Effector CD8-positive, alpha-beta T cell (primary cell): Measurements from ENCODE around the gene SORCS2.

Experiments
- DNase-seq: peaks from one replicate; lab custom pipeline; 2025; lab: John Stamatoyannopoulos, UW

The SORCS2 gene

DNA sequence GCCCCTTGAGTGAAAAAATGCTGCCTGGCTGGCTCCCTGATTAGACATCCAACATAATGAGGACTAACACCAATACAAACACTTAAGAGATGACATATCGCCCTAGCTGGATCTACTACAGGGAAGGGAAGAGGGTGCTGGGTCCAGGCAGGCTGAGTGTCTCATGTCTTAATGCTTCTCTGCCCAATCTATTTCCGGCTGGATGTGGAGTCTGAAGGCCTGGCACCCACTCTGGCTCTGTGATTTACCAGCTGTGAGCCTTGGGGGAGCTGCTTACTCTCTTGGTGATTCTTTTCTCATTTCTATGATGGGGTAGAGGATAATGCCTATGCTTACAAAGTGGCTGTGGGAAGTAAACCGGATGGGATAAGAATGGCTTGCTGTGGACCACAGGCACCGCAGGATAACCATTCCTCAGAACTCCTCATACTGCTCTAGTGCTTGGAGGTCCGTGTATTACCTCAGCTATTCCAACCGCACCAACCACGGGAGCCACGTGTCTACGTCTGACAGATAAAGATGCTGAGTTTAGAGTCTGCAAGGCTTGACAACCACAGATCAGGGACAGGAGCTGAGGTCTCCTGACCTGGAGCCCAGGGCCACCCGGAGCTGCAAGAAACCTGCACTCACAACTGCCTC lies 585.7 kb downstream of the SORCS2 start:
- DNase-seq = no peak

DNA sequence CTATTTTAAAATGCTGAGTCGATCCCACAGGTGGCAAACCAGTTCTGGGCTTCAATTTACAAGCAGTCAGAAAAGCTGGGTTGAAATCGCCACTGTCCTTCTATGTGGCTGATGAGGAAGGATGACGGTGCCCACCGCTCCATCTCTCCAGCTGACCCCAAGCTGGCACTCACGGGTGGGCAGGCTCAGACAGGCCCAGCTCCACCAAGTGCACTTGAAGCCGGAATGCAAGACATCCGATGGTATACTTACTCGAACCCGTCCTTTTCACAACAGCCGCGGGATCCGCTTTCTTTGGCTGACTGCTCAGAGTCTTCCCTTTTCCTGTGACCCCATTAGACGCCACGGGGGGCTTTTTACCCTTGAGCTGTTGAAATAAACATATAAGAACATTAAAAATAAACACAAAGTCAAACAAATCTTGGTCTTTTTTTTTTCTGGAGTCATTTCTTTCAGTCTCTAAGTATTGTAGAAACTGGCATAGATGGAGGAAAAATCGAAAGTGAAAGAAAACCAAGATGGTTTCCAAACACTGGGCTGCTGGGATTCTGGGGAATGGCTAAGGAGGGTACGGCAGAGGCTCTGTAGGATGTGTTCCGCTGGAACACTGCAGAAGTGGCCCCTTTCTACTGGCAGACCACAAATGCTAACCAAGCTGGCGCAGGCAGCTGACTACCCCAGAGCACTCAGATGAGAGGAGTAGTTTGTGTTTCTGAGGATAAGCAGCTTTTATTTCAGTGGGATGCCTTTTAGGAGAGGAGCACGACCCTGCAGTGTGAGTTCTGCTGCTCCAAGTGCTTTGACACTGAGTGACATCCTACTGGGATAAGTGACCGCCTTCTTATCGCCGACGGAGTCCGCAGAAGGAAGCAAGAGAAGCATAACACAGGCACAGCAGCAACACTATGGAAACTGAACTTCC lies 586.4 kb downstream of the SORCS2 start:
- DNase-seq = no peak

DNA sequence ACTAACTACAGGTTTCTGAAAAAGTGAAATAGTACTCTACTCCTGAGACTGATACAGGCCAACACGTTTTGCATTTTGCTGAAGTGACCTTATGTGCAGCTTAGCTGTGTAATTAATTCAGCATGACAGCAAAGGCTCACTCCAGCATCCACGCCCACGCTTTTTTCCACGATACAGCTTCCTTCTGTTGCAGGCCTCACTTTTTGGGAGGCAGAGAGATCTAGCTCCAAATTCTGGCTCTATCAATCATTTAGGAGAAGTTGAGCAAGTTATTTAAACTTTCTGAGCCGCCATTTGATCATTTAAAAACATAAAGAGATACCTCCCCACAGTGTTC lies 587.1 kb downstream of the SORCS2 start:
- no peak for DNase-seq

DNA sequence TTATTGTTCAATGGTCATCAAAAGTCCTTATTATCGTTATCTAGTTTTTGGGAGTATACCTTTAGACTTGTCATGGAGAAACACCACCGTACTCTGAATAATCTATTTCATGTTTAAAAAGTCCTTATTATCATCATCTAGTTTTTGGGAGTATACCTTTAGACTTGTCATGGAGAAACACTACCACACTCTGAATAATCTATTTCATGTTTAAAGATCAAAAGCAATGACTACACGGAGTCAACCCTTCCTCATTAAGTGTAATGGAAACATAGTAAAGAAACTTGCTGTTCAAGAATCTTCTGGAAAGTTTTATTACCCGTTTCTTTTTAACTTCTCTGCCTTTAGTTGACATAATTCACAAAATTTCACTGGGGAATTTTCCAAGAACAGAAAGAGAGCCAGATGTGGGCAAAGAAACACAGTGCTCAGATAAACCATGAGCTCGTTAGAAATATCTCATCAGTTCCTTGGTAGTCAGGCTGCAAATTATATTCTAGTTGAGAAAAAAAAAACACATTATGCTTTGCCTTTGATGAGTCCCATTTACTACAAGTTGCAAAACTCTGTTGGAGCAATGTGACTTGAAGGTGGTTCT lies 588.5 kb downstream of the SORCS2 start:
- no peak for DNase-seq

DNA sequence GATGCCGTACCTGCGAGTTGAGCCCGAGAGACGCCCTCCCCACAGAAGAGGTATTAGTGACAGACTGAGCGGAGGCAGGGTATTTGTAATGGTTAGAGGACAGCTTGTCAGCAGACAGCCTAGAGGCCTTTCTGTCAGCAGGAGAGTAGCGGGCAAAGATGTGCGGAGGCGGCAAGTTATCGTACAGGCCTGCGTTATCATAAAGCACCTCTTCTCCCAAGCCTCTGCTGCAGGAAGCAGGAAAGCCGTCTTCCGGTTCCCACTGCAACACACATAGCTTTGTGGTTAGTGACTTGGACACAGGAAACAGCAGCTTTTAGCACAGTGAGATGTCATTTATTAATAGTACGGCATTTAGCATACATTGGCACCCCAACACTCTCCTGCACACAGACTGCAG lies 589.0 kb downstream of the SORCS2 start:
- no peak for DNase-seq

- DNase-seq = no peak
Observed at GRCh38 chr4:7781993-7782392, 589.7 kb downstream of the SORCS2 start.

- no peak for DNase-seq
Observed at GRCh38 chr4:7782783-7783182, 590.4 kb downstream of the SORCS2 start.

- DNase-seq = no peak
Observed at GRCh38 chr4:7783541-7783940, 591.2 kb downstream of the SORCS2 start.

GRCh38 chr4:7784131-7784870 lies 592.0 kb downstream of the SORCS2 start:
- no peak for DNase-seq

DNA sequence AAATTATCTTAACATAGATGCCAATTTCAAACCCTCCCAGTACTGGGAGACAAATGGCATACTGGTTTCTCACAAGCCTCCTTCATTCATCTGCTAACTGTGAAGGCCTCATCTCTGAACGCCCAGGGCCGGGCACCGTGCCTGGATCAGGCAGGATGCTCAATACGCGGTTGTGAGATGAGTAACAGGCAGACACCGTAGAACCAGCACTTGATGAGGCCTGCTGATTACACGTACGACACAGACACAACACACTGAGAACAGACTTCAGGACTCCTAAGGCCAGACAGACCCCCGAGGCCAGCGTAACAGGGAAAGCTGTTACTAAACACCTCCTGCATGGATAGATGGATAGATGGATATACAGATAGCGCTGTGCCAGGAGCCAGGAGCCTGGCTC lies 592.7 kb downstream of the SORCS2 start:
- no peak for DNase-seq

GRCh38 chr4:7786040-7786439 lies 593.7 kb downstream of the SORCS2 start:
- no peak for DNase-seq

GRCh38 chr4:7786517-7786916 lies 594.2 kb downstream of the SORCS2 start:
- DNase-seq = no peak

- no peak for DNase-seq
Observed at GRCh38 chr4:7787067-7787466, 594.7 kb downstream of the SORCS2 start.

DNA sequence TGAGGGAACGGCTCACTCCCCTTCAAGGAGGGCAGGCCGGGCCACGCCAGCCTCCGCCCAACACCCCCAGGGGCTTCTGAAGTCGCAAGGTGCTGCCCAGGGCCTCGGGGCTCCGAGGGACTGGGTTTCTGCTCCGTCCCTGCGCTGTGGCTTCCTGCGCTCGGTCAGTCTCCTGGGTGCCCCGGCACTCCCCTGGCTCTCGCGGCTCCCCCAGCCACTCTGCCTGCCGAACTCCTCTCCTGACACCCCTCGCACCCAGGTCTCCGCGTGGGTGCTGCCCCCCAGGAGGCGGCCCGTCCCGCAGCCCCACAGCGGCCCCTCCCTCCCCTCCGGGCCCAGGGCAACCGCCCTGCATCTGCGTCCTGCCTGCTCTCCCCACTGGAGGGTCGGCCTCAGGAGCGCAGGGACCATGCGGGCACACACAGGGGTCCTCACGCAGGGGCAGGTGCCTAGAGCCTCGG lies 595.4 kb downstream of the SORCS2 start:
- DNase-seq = no peak

DNA sequence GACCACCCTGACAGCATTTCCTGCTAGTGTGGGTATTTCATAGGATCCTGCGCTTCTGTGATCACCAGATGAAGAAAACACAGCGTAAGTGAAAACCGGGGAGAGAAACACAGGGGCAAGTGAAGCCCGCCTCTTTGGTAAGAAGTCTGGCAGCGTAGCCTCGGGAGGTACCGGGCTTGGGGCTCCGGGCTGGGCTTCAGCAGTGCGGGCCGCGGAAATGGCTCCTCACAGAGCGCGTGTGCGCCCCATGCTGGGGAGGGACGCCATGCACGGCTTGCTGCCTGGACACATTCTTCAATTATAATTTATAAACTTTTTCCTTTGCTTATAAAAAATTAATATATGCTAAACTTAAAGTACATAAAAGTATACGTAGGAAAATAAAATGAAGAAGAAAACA lies 595.9 kb downstream of the SORCS2 start:
- no peak for DNase-seq

DNA sequence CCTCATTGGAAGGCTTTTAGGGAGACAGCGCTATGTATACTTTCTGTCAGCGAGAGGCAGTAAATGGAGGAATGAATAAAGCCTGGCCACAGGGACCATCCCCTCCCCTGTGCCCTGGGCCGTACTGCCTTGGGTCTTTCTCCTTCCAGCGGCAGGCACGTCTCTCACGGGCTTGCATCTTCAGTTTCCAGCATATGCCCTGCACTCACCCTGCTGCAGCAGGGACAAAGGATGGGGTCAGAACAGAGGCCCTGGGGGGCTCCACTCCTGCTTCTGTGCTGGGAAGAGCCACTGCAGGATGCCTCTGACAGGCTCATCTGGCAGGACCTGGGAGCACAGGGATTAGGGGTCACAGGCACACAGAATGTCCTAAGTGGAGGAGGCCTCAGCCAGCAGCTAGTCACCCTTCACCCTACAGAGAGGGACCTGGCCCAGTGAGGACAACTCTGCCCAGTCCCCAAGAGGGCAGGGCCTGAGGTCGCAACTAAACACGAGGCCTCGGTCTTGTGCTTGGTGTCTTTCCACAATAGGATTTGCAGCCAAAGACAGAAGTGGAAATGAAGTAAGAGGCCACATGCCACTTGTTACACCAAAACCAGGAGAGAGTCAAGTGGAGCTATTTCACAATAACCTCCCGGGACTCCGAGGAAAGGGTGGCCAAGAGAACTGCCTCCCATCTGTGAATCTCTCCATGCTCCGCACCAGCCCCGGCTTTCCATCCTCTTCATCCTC lies 596.5 kb downstream of the SORCS2 start:
- DNase-seq = no peak

GRCh38 chr4:7790023-7790422 lies 597.7 kb downstream of the SORCS2 start:
- no peak for DNase-seq

DNA sequence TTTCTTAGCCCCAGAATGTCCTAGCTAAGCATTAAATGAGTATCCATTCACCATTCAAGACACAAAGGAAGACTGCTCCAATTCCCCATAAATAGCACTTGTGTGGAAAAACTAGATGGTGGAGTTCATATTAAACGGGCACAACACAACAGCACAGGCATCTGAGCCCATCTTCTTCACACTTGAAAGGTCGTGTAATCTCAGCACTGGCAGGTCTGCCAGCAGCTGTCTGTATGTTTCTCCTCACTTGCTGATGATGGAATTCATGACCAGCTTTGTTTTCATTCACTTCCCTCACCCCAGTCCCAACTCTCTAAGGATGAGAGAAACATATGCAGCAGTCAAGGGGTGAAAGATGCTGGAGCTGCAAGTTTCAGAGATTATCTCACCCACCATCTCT lies 598.7 kb downstream of the SORCS2 start:
- DNase-seq = no peak
